ENCODE measurements around the gene PECR. TPM values are rescaled to one million over a fixed set of nuclear protein-coding genes. Genes with fewer than 3 reads are reported as not detected.
"Not testable (repeated sequence)": the region's sequence is repeated elsewhere in the genome, so short reads cannot be mapped to it uniquely, and the experiment has no call there.

The PECR gene
- total and polyA plus RNA-seq, 9 donors = 7.0 to 15.0 (median 11.5) TPM

- intact Hi-C loops (cut with DNase I) = no loop called here
- Histone ChIP-seq H3K9me3 (no peaks in the 10 kb centered on the region), H3K4me3 (no peak overlapping the region), H3K27ac (no peak overlapping the region), H3K4me1 (ENCODE audit: insufficient read depth) (peaks cover 6% of the 10 kb centered on the region), H3K27me3 (no peaks in the 10 kb centered on the region), H3K36me3 (no peaks in the 10 kb centered on the region)
- WGBS, 3 donors = 89 to 91% (median 89%) methylated on average over 11 of the region's 11 CpGs
- no peak for DNase-seq
- TF ChIP-seq CTCF (IDR thresholded peaks at IDR 0.05) (no peak), EP300 (IDR thresholded peaks at IDR 0.05) (no peak)
Measured at GRCh38 chr2:216083464-216084281, 2.1 kb upstream of the PECR start.

- 78 to 84% (median 82%) methylated on average over 3 of the region's 3 CpGs for WGBS, 3 donors
- H3K27me3 ChIP-seq = no peaks in the 10 kb centered on the region
- TF ChIP-seq POLR2A (IDR thresholded peaks at IDR 0.05) = no peak
- TF ChIP-seq EP300 (IDR thresholded peaks at IDR 0.05) = no peak
- TF ChIP-seq CTCF (IDR thresholded peaks at IDR 0.05) = no peak
- H3K9me3 ChIP-seq = no peaks in the 10 kb centered on the region
- H3K36me3 ChIP-seq = no peaks in the 10 kb centered on the region
- no peak overlapping the region for H3K27ac ChIP-seq
- DNase-seq = no peak
- intact Hi-C loops (cut with DNase I) = no loop called here
- H3K4me3 ChIP-seq = no peak overlapping the region
- H3K4me1 ChIP-seq (ENCODE audit: insufficient read depth) = peaks cover 6% of the 10 kb centered on the region
Measured at GRCh38 chr2:216082805-216083204, 1.2 kb upstream of the PECR start.

- 6 to 11% (median 7%) methylated on average over 22 of the region's 22 CpGs for WGBS, 3 donors
- peak in 2 of 5 donors; percentile 23 to 35 for DNase-seq
- intact Hi-C loops (cut with DNase I) = no loop called here
- Histone ChIP-seq H3K4me3 (peak overlapping the region; percentile 60), H3K9me3 (no peaks in the 10 kb centered on the region), H3K4me1 (ENCODE audit: insufficient read depth) (peaks cover 6% of the 10 kb centered on the region), H3K27ac (no peak overlapping the region), H3K27me3 (no peaks in the 10 kb centered on the region), H3K36me3 (no peaks in the 10 kb centered on the region)
- TF ChIP-seq EP300 (IDR thresholded peaks at IDR 0.05) = no peak
- TF ChIP-seq CTCF (IDR thresholded peaks at IDR 0.05) = no peak
- TF ChIP-seq POLR2A (IDR thresholded peaks at IDR 0.05) = no peak
Measured at GRCh38 chr2:216082117-216082711, 605 bp upstream of the PECR start.

- DNase-seq = no peak
- intact Hi-C loops (cut with DNase I) = no loop called here
- Histone ChIP-seq H3K27ac (no peak overlapping the region), H3K36me3 (no peaks in the 10 kb centered on the region), H3K27me3 (no peaks in the 10 kb centered on the region), H3K4me3 (peak overlapping the region; percentile 60), H3K9me3 (no peaks in the 10 kb centered on the region), H3K4me1 (ENCODE audit: insufficient read depth) (peaks cover 6% of the 10 kb centered on the region)
- TF ChIP-seq POLR2A (IDR thresholded peaks at IDR 0.05) (no peak), EP300 (IDR thresholded peaks at IDR 0.05) (no peak), CTCF (IDR thresholded peaks at IDR 0.05) (no peak)
- 18 to 27% (median 25%) methylated on average over 1 of the region's 1 CpG for WGBS, 3 donors
Measured at GRCh38 chr2:216081012-216081411, 597 bp downstream of the PECR start.

- H3K36me3 ChIP-seq; H3K27me3 ChIP-seq; H3K4me3 ChIP-seq; intact Hi-C loops (cut with DNase I); DNase-seq; H3K27ac ChIP-seq; H3K9me3 ChIP-seq; H3K4me1 ChIP-seq (ENCODE audit: insufficient read depth): not testable (repeated sequence)
- WGBS, 3 donors = 94 to 97% (median 96%) methylated on average over 10 of the region's 10 CpGs
Measured at GRCh38 chr2:216080048-216080447, 1.6 kb downstream of the PECR start.
